PC-3 (cell line): ENCODE measurements around the gene RCOR1. TPM values are rescaled to one million over a fixed set of nuclear protein-coding genes. Genes with fewer than 3 reads are reported as not detected.

Experiments used
- ATAC-seq: fragments of 200-7000 bp; cut with Tn5 transposase; 2 replicates; pipeline ENCODE4 v1.9.1; 2020; ENCODE audit warnings: mild to moderate bottlenecking, moderate library complexity
- BruUV-seq: library from RNA; stranded (reverse); fragments of 400-500 nt; replicated peaks from 2 replicates; lab custom pipeline; 2021; lab: Mats Ljungman, UMichigan
- CTCF ChIA-PET: fragments of 300-600 bp; sonication (Branson Sonifier 250); formaldehyde crosslinking; loops from one replicate; lab custom pipeline; 2022; ENCODE audit warnings: antibody characterized with exemption; lab: Charles Lee
- POLR2A ChIA-PET: fragments of 300-600 bp; sonication (Branson Sonifier 250); formaldehyde crosslinking; loops from one replicate; lab custom pipeline; 2022; ENCODE audit warnings: antibody characterized with exemption; ENCODE audit not compliant: unreplicated experiment; lab: Charles Lee
- DNase-seq: peaks from one replicate; pipeline ENCODE4 v3.0.0-alpha.2; 2015
- H2AFZ ChIP-seq: fragments of 300-600 bp; sonication (generic); 2 replicates; pipeline ENCODE4 v1.6.0; 2016; ENCODE audit warnings: antibody characterized with exemption, low read length
- H3F3A ChIP-seq: fragments of 300-600 bp; sonication (generic); one replicate; pipeline ENCODE4 v1.6.0; 2017; ENCODE audit warnings: antibody characterized with exemption, low read length, control low read depth, mild to moderate bottlenecking; ENCODE audit not compliant: unreplicated experiment
- H3K27ac ChIP-seq: fragments of 300-600 bp; sonication (generic); 2 replicates; pipeline ENCODE4 v1.5.1; 2016; ENCODE audit warnings: mild to moderate bottlenecking, low read length
- H3K27me3 ChIP-seq: fragments of 300-600 bp; sonication (generic); 2 replicates; pipeline ENCODE4 v1.6.1; 2016; ENCODE audit warnings: low read length, mixed read lengths
- H3K36me3 ChIP-seq: fragments of 300-600 bp; sonication (generic); 2 replicates; pipeline ENCODE4 v1.6.1; 2016; ENCODE audit warnings: low read depth, mixed run types, low read length, mixed read lengths
- H3K4me1 ChIP-seq: fragments of 300-600 bp; sonication (generic); 2 replicates; pipeline ENCODE4 v1.5.1; 2016; ENCODE audit warnings: low read length; ENCODE audit not compliant: insufficient read depth
- H3K4me2 ChIP-seq: fragments of 300-600 bp; sonication (generic); 2 replicates; pipeline ENCODE4 v1.6.0; 2016; ENCODE audit warnings: low read length
- H3K4me3 ChIP-seq: fragments of 300-600 bp; sonication (generic); 2 replicates; pipeline ENCODE4 v1.5.1; 2016; ENCODE audit warnings: mild to moderate bottlenecking, low read length, mixed read lengths
- H3K79me2 ChIP-seq: fragments of 300-600 bp; sonication (generic); 2 replicates; pipeline ENCODE4 v1.6.1; 2017; ENCODE audit warnings: low read length, mixed read lengths
- H3K9ac ChIP-seq: fragments of 300-600 bp; sonication (generic); 2 replicates; pipeline ENCODE4 v1.6.0; 2016; ENCODE audit warnings: mild to moderate bottlenecking, low read length
- H3K9me2 ChIP-seq: fragments of 300-600 bp; sonication (generic); replicated peaks from 2 replicates; pipeline ENCODE4 v1.6.1; 2016; ENCODE audit warnings: mixed run types, low read length, mixed read lengths
- H3K9me3 ChIP-seq: fragments of 300-600 bp; sonication (generic); 2 replicates; pipeline ENCODE4 v1.6.1; 2016; ENCODE audit warnings: low read length, mixed read lengths
- H4K20me1 ChIP-seq: fragments of 300-600 bp; sonication (generic); 2 replicates; pipeline ENCODE4 v1.6.1; 2016; ENCODE audit warnings: low read length, mixed read lengths
- CTCF ChIP-seq: fragments of 300-600 bp; sonication (generic); conservative IDR thresholded peaks from 2 replicates; pipeline ENCODE4 v1.5.1; 2017; ENCODE audit warnings: antibody characterized with exemption, low read depth, mild to moderate bottlenecking, low read length
- EZH2 ChIP-seq: fragments of 300-600 bp; sonication (generic); IDR thresholded peaks from one replicate; pipeline ENCODE4 v1.6.1; 2017; ENCODE audit warnings: antibody characterized with exemption, mild to moderate bottlenecking, low read length; ENCODE audit not compliant: unreplicated experiment
- EZH2phosphoT487 ChIP-seq: fragments of 300-600 bp; sonication (generic); IDR thresholded peaks from 2 replicates; pipeline ENCODE4 v1.6.1; 2018; ENCODE audit warnings: mild to moderate bottlenecking, antibody characterized with exemption, low read length, borderline replicate concordance
- intact Hi-C: fragments of 100-400 bp; cut with micrococcal nuclease; formaldehyde crosslinking; loops from 2 replicates; pipeline ENCODE4 v1.9.0; 2023
- total RNA-seq: library from RNA; depleted of rRNA; stranded (reverse); fragments of >200 nt; gene quantifications from 2 replicates; pipeline ENCODE4 v1.2.3, GENCODE V29; 2014

RCOR1 gene
- total RNA-seq, 1 experiment from 2014 or later = 22.2 TPM

- intact Hi-C loops = loop anchor here (5.0 kb wide), 1 partner anchor 80 kb away; the partner anchor contains the start of gene TRAF3
- ATAC-seq = peak; percentile 58
These were observed 104.5 kb downstream of the RCOR1 start for GRCh38 chr14:102696856-102697495.

GRCh38 chr14:102697501-102697900 lies 105.1 kb downstream of the RCOR1 start:
- Histone ChIP-seq H3K4me2 (peak overlapping the region; percentile 33; the same call in 1 of the 2 replicates), H3K79me2 (peaks cover 90% of the 10 kb centered on the region), H3K9me2 (no peaks in the 10 kb centered on the region), H3K36me3 (peaks cover 11% of the 10 kb centered on the region), H3K9ac (no peak overlapping the region), H3K27me3 (no peaks in the 10 kb centered on the region), H3F3A (no peaks in the 10 kb centered on the region), H3K4me3 (no peak overlapping the region), H3K9me3 (no peaks in the 10 kb centered on the region), H4K20me1 (peaks cover 25% of the 10 kb centered on the region), H3K4me1 (peaks cover 28% of the 10 kb centered on the region), H3K27ac (peak overlapping the region; percentile 16), H2AFZ (no peak overlapping the region)
- DNase-seq = no peak
- TF ChIP-seq EZH2phosphoT487 (no peak), CTCF (no peak), EZH2 (no peak)
- ChIA-PET POLR2A (no interaction called here), CTCF (no interaction called here)
- no peak for ATAC-seq
- no TSS peak for BruUV-seq
- intact Hi-C loops = loop anchor here (5.0 kb wide), 1 partner anchor 80 kb away; the partner anchor contains the start of gene TRAF3

More at GRCh38 chr14:102696856-102697495, 104.5 kb downstream of the RCOR1 start:
- no peak for TF ChIP-seq EZH2
- no peak for TF ChIP-seq EZH2phosphoT487
- no peak for TF ChIP-seq CTCF
- DNase-seq = peak; percentile 61
- peaks cover 95% of the 10 kb centered on the region for H3K79me2 ChIP-seq
- no TSS peak for BruUV-seq
- no peak overlapping the region for H2AFZ ChIP-seq
- H3K4me3 ChIP-seq = no peak overlapping the region
- H3K4me2 ChIP-seq = peak overlapping the region; percentile 33; the same call in 1 of the 2 replicates
- no peaks in the 10 kb centered on the region for H3K9me2 ChIP-seq
- H3K27ac ChIP-seq = peak overlapping the region; percentile 16
- H4K20me1 ChIP-seq = peaks cover 28% of the 10 kb centered on the region
- ChIA-PET CTCF (interaction anchor here (0.6 to 0.7 kb wide), 2 partner anchors 56 to 253 kb away, joined by 3 to 5 read pairs; no protein-coding TSS in a partner anchor), POLR2A (no interaction called here)
- no peaks in the 10 kb centered on the region for H3K27me3 ChIP-seq
- peaks cover 32% of the 10 kb centered on the region for H3K4me1 ChIP-seq
- H3F3A ChIP-seq = no peaks in the 10 kb centered on the region
- no peaks in the 10 kb centered on the region for H3K9me3 ChIP-seq
- H3K9ac ChIP-seq = no peak overlapping the region
- H3K36me3 ChIP-seq = peaks cover 7% of the 10 kb centered on the region
